ENCODE data around the gene P2RY11.

The P2RY11 gene

DNA sequence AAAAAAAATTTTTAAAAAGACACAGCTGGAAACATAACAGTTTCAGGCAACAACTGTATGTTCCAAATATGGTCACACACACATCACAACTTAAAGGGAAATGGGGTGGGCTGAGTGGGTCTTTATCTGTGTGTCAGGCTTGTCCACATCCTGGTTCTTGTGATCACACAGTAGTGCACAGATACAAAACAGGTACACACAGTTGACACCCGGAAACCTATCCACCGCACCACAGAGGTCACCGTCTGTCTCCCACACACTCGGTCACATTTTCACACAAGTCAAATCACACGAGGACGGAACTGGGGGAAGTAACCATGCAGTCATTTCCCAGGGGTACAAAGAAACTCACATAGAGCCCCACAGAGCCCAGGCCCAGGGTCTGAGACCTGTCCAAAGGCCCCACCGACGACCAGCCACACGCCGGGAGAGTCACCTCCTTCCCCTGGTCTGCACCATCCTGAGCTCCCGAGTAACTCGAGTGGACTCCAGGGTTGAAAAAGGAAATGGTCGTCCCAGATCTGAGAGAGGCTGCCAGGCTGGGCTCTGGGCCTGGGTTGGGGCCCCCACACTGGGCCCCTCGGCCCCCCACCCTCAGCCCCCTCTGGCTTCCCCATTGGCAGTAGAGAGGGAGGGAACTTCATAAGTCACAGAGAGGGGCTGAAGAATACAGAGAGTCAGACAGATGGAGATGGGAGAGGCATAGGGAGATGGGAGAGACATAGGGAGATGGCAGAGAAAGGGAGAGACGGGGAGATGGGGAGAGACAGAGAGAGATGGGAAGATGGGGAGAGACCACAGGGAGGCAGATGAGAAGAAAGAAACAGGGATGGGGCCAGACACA is 6.6 kb upstream of the P2RY11 start:
- H3K27ac ChIP-seq: no peak overlapping the region
- no peaks in the 10 kb centered on the region for H3K27me3 ChIP-seq (replicated peaks)
- TF ChIP-seq, protein P1, sequence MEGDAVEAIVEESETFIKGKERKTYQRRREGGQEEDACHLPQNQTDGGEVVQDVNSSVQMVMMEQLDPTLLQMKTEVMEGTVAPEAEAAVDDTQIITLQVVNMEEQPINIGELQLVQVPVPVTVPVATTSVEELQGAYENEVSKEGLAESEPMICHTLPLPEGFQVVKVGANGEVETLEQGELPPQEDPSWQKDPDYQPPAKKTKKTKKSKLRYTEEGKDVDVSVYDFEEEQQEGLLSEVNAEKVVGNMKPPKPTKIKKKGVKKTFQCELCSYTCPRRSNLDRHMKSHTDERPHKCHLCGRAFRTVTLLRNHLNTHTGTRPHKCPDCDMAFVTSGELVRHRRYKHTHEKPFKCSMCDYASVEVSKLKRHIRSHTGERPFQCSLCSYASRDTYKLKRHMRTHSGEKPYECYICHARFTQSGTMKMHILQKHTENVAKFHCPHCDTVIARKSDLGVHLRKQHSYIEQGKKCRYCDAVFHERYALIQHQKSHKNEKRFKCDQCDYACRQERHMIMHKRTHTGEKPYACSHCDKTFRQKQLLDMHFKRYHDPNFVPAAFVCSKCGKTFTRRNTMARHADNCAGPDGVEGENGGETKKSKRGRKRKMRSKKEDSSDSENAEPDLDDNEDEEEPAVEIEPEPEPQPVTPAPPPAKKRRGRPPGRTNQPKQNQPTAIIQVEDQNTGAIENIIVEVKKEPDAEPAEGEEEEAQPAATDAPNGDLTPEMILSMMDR (IDR thresholded peaks at IDR 0.05; ENCODE audit: low read depth, low read length, missing control alignments): no peak
- DNase-seq: no peak
- no peak overlapping the region for H3K4me3 ChIP-seq (ENCODE audit: low read depth, low read length)
- in situ Hi-C loops (cut with HindIII; ENCODE audit: low pct_ligation_motif_present, low sequenced_read_pairs): no loop called here
- H3K36me3 ChIP-seq (replicated peaks): peaks cover 23% of the 10 kb centered on the region

DNA sequence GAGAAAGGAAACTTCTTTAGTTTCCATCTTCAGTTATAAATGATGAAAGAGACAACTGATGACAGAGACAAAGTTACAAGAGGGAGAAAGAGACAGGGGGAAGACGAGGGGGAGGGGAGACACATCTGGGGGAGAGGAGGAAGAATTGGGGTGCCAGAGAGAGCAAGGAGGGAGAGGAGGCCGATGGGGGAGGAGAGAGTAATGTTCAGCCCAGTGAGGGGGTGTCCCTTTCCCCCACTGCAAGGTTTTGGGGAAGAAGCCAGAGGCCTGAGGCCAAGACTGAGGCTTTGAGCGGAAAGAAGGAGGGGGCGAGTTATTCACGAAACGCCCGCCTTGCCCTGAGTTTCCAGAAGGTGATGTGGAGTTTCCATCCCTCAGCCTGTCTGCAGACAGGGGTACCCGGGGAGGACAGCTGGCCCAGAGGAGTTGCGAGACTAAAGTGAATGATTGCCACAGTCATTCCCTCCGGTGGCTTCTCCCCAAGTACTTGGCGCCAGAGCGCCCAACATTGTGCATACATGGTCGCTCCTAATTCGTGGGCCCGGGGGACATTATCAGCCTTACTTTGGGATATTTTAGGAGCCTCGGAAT is 5.9 kb upstream of the P2RY11 start:
- no peak for DNase-seq
- peaks cover 30% of the 10 kb centered on the region for H3K36me3 ChIP-seq (replicated peaks)
- TF ChIP-seq, protein P1 (IDR thresholded peaks at IDR 0.05; ENCODE audit: low read depth, low read length, missing control alignments): no peak
- in situ Hi-C loops (cut with HindIII; ENCODE audit: low pct_ligation_motif_present, low sequenced_read_pairs): no loop called here
- peak overlapping the region; percentile 7 for H3K4me3 ChIP-seq (ENCODE audit: low read depth, low read length)
- H3K27ac ChIP-seq: no peak overlapping the region
- H3K27me3 ChIP-seq (replicated peaks): no peaks in the 10 kb centered on the region

DNA sequence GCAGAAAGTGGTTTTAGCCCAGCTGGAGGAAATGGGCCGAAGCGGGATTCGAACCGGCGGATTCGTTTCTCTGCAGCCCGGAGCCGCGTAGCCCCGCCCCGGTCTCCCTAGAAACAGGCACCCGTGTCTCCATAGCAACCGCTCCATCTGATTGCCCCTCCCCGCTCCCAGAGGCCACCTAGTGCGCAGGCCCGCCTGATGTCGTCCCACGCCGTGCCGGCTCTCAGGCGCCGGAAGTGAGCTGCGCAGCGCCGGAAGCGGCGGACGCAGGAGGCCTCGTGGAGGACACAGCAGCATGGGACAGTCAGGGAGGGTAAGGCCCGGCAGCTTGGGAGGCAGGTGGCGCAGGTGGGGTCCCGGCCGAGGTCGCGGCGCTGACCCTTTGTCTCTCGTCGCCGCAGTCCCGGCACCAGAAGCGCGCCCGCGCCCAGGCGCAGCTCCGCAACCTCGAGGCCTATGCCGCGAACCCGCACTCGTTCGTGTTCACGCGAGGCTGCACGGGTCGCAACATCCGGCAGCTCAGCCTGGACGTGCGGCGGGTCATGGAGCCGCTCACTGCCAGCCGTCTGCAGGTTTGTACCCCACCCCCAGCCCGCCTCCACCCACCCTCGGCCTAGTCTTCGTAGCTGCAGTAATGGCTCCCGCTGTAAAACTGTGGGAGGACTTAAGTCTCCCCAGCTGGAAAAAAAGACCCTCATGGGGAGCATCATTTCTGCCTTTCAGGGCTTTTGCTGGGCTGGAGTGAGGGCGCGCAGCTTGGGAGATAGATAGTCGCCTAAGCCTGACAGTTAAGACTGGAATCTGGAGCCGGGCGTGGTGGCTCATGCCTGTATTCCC is 5.2 kb upstream of the P2RY11 start, which contains the start of gene PPAN:
TSS of gene PPAN (plus strand) at position 263 of the 837 bp plus-strand sequence. CDS start at position 296, 33 bp downstream.
- peak within 1 kb of the TSS; percentile 89 for H3K4me3 ChIP-seq (ENCODE audit: low read depth, low read length)
- H3K27me3 ChIP-seq (replicated peaks): no peaks in the 10 kb centered on the region
- in situ Hi-C loops (cut with HindIII; ENCODE audit: low pct_ligation_motif_present, low sequenced_read_pairs): no loop called here
- peaks cover 37% of the 10 kb centered on the region for H3K36me3 ChIP-seq (replicated peaks)
- DNase-seq: peak; percentile 98
- TF ChIP-seq, protein P1 (IDR thresholded peaks at IDR 0.05; ENCODE audit: low read depth, low read length, missing control alignments): no peak
- peak within 1 kb of the TSS; percentile 86 for H3K27ac ChIP-seq

DNA sequence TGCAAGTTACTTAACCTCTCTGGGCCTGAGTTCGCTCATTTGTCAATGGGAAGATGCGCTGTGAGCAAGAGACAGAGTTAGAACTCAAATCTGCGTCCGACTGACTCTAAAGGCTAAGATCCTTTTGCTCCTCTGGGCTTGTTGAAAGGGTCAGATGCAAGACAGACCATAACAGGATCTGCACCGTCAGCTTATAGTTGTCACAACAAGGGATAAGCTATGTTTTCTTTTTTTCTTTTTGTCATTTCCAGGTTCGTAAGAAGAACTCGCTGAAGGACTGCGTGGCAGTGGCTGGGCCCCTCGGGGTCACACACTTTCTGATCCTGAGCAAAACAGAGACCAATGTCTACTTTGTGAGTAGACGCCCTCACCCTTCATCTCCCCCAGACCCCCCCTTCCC is 4.2 kb upstream of the P2RY11 start:
- peak overlapping the region; percentile 89 for H3K4me3 ChIP-seq (ENCODE audit: low read depth, low read length)
- TF ChIP-seq, protein P1 (IDR thresholded peaks at IDR 0.05; ENCODE audit: low read depth, low read length, missing control alignments): no peak
- H3K27me3 ChIP-seq (replicated peaks): no peaks in the 10 kb centered on the region
- DNase-seq: no peak
- H3K36me3 ChIP-seq (replicated peaks): peaks cover 44% of the 10 kb centered on the region
- in situ Hi-C loops (cut with HindIII; ENCODE audit: low pct_ligation_motif_present, low sequenced_read_pairs): no loop called here
- H3K27ac ChIP-seq: peak overlapping the region; percentile 86

DNA sequence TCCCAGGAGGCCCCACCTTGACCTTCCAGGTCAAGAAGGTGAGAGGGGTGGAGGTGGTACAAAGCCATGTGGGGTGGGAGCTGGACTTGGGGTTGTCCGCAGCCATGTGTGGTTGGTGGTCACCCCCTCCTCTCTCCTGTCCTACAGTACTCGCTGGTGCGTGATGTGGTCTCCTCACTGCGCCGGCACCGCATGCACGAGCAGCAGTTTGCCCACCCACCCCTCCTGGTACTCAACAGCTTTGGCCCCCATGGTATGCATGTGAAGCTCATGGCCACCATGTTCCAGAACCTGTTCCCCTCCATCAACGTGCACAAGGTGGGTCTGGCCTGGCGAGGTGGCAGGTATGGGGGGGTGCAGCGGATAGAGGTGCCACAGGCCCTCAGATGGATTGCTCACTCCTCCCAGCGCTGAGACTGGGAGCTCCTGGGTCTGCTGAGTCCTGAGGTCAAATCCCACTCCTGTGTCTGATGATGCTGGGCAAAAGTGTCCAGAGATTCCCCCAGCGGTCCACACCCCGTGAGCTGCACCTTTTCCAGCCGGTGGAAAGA is 3.6 kb upstream of the P2RY11 start:
- Histone ChIP-seq H3K27ac (no peak overlapping the region), H3K27me3 (replicated peaks) (no peaks in the 10 kb centered on the region), H3K4me3 (ENCODE audit: low read depth, low read length) (peak overlapping the region; percentile 5), H3K36me3 (replicated peaks) (peaks cover 45% of the 10 kb centered on the region)
- no peak for DNase-seq
- TF ChIP-seq, protein P1 (IDR thresholded peaks at IDR 0.05; ENCODE audit: low read depth, low read length, missing control alignments): no peak
- in situ Hi-C loops (cut with HindIII; ENCODE audit: low pct_ligation_motif_present, low sequenced_read_pairs): no loop called here

Data from brain microvascular endothelial cell (primary cell).